Chondrocyte (in vitro differentiated cells): ENCODE measurements around the gene FERMT2. TPM values are rescaled to one million over a fixed set of nuclear protein-coding genes. Genes with fewer than 3 reads are reported as not detected.
A peak's percentile ranks its signal among the peaks of the same experiment; 100 is the strongest.

Experiments
- DNase-seq: peaks from one replicate; pipeline ENCODE4 v3.0.0; 2021; ENCODE audit warnings: mixed read lengths, low spot score
- H3K27ac Mint-ChIP-seq: one replicate; pipeline ENCODE4 v1.8.0; 2021; ENCODE audit warnings: mild to moderate bottlenecking, moderate library complexity, mixed read lengths; ENCODE audit not compliant: unreplicated experiment
- H3K27me3 Mint-ChIP-seq: 2 replicates; pipeline ENCODE4 v1.8.0; 2021; ENCODE audit warnings: low read depth, mixed read lengths
- H3K36me3 Mint-ChIP-seq: 2 replicates; pipeline ENCODE4 v1.8.0; 2021; ENCODE audit warnings: low read depth, mixed read lengths
- H3K4me1 Mint-ChIP-seq: 2 replicates; pipeline ENCODE4 v1.8.0; 2021; ENCODE audit warnings: low read depth, mild to moderate bottlenecking, mixed read lengths
- H3K4me3 Mint-ChIP-seq: one replicate; pipeline ENCODE4 v1.8.0; 2021; ENCODE audit warnings: mild to moderate bottlenecking, moderate library complexity, mixed read lengths; ENCODE audit not compliant: unreplicated experiment
- H3K9me3 Mint-ChIP-seq: 2 replicates; pipeline ENCODE4 v1.8.0; 2021; ENCODE audit warnings: low read depth, mixed read lengths
- total RNA-seq: library from RNA; stranded (reverse); gene quantifications from 3 replicates; pipeline ENCODE4 v1.2.1, GENCODE V29; 2021
- TF ChIP-seq, protein P1 (sequence below): fragments of 200-600 bp; sonication (generic); IDR thresholded peaks from 2 replicates; pipeline ENCODE4 v1.5.0; 2021; ENCODE audit warnings: antibody characterized with exemption, mild to moderate bottlenecking, moderate library complexity

The FERMT2 gene
- total RNA-seq, 1 donor from 2014 or later, result 518 TPM

DNA sequence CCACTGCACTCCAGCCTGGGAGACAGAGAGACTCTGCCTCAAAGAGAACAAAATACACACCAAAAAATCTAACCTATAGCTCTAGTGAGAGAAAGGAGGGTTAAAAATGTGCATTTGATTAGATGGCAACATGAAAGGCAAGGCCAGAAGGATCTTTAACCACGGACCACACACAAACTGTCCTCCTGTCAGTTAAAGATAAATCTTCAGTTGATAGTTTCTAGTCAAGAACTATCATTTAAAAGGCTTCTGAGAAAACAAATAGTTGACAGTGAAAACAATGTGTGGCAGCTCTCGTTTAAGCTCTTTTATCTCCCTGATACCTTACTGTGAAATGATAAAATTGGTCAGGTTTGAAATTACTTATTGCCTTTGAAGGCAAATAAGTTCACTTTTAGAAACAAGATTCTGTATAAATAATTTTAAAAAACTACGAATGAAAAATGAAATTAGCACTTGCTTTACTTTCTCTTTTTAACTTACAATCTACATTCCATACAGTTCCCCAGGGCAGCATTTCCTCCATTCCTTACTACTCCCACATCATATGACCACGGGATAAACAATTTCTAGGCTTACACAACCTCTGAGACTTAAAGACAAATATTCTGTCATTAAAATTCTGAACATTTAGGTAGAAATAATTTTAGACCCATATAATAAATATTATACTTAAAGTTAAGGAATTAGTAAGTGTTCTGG lies 88.1 kb downstream of the FERMT2 start:
- H3K27ac Mint-ChIP-seq, result peak overlapping the region; percentile 92
- no peak for DNase-seq
- TF ChIP-seq, protein P1, sequence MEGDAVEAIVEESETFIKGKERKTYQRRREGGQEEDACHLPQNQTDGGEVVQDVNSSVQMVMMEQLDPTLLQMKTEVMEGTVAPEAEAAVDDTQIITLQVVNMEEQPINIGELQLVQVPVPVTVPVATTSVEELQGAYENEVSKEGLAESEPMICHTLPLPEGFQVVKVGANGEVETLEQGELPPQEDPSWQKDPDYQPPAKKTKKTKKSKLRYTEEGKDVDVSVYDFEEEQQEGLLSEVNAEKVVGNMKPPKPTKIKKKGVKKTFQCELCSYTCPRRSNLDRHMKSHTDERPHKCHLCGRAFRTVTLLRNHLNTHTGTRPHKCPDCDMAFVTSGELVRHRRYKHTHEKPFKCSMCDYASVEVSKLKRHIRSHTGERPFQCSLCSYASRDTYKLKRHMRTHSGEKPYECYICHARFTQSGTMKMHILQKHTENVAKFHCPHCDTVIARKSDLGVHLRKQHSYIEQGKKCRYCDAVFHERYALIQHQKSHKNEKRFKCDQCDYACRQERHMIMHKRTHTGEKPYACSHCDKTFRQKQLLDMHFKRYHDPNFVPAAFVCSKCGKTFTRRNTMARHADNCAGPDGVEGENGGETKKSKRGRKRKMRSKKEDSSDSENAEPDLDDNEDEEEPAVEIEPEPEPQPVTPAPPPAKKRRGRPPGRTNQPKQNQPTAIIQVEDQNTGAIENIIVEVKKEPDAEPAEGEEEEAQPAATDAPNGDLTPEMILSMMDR, result no peak
- no peaks in the 10 kb centered on the region for H3K9me3 Mint-ChIP-seq
- peaks cover 39% of the 10 kb centered on the region for H3K4me1 Mint-ChIP-seq
- H3K4me3 Mint-ChIP-seq, result peak overlapping the region; percentile 54
- H3K36me3 Mint-ChIP-seq, result peaks cover 39% of the 10 kb centered on the region
- no peaks in the 10 kb centered on the region for H3K27me3 Mint-ChIP-seq

DNA sequence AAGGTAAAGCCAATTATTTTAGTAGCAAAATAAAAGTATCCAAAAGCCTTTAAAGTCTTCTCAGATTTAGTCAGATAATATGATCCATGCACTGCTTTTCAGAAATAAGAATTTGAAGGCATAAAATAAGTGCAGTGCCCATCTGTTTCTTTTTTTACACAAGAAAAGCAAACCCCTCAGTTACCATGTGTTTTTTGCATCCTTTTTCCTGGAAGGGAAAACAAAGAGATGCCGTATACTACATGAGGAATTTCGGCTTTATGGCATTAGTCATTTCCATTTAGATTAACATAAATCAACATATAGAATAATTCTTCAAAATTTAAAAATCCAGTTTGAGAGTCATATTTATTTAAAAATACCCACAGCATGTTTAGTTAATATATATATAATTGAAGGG lies 89.4 kb downstream of the FERMT2 start:
- DNase-seq, result no peak
- TF ChIP-seq, protein P1, result no peak
- no peaks in the 10 kb centered on the region for H3K9me3 Mint-ChIP-seq
- H3K27ac Mint-ChIP-seq, result peak overlapping the region; percentile 61
- no peaks in the 10 kb centered on the region for H3K27me3 Mint-ChIP-seq
- H3K36me3 Mint-ChIP-seq, result peaks cover 45% of the 10 kb centered on the region
- H3K4me1 Mint-ChIP-seq, result peaks cover 42% of the 10 kb centered on the region
- H3K4me3 Mint-ChIP-seq, result no peak overlapping the region

DNA sequence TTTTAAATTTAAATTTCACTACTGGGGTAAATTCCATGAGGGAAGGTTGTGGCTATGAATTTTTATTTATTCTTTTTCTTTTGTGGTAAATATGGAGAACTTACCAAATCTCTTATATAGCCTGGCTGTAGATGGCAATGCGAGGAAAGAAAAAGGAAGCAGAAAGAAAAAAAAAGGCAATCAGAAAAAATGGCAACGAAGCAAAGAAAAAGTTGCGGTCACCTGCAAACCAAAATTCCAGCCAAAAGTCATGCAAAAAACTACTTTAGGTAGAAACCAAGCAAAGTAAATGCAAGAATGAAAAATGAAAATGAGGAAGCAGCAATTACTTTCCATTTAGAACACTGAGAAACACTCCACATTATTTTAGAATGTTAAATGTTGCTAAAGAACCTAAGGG lies 89.9 kb downstream of the FERMT2 start:
- H3K27ac Mint-ChIP-seq, result peak overlapping the region; percentile 61
- H3K4me1 Mint-ChIP-seq, result peaks cover 47% of the 10 kb centered on the region
- no peak overlapping the region for H3K4me3 Mint-ChIP-seq
- H3K27me3 Mint-ChIP-seq, result no peaks in the 10 kb centered on the region
- TF ChIP-seq, protein P1, result peak; percentile 28
- peaks cover 50% of the 10 kb centered on the region for H3K36me3 Mint-ChIP-seq
- DNase-seq, result no peak
- H3K9me3 Mint-ChIP-seq, result no peaks in the 10 kb centered on the region

DNA sequence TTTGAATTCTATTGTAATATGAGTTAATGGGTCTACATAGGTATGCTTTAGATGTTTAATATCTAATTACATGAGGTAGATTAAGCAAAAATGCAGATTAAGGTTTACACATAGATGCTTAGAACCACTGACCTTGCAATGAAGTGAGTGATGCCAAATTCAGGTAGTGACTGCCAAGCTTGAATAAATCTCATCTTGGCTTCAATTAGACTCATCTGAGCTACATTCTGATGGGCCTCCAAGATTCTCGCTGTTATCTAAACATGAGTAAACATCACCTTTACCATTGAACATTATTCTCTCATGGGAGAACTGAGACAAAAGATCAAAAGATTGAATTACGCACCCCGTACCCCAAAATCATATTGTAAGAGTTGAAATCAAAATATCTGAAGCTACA lies 90.6 kb downstream of the FERMT2 start:
- peaks cover 49% of the 10 kb centered on the region for H3K4me1 Mint-ChIP-seq
- H3K36me3 Mint-ChIP-seq, result peaks cover 52% of the 10 kb centered on the region
- no peaks in the 10 kb centered on the region for H3K9me3 Mint-ChIP-seq
- TF ChIP-seq, protein P1, result no peak
- H3K4me3 Mint-ChIP-seq, result no peak overlapping the region
- no peak for DNase-seq
- peak overlapping the region; percentile 34 for H3K27ac Mint-ChIP-seq
- H3K27me3 Mint-ChIP-seq, result no peaks in the 10 kb centered on the region

DNA sequence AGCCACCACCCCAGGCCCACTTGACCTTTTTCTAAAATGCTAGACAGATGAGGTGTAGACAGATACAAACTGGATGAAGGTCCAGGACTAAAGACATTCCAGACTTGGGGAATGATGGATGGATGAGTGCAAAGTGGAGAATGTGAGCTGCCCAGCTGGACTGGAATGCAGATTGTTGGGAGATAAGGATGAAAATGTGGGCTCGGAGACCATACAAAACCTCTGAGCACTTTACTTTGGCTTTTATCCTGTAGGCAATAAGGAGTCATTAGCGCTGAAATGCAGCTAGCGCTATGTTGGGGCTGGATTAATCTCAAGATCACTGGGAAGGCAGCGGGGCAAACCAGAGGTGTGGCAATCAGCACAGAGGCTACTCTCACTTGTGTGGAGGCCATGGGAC lies 94.7 kb downstream of the FERMT2 start:
- no peaks in the 10 kb centered on the region for H3K9me3 Mint-ChIP-seq
- peaks cover 47% of the 10 kb centered on the region for H3K4me1 Mint-ChIP-seq
- no peak overlapping the region for H3K4me3 Mint-ChIP-seq
- no peak for DNase-seq
- H3K27me3 Mint-ChIP-seq, result no peaks in the 10 kb centered on the region
- TF ChIP-seq, protein P1, result no peak
- H3K36me3 Mint-ChIP-seq, result peaks cover 45% of the 10 kb centered on the region
- H3K27ac Mint-ChIP-seq, result peak overlapping the region; percentile 67
